H9 (cell line): Measurements from ENCODE around the gene CFAP157. TPM values are rescaled to one million over a fixed set of nuclear protein-coding genes. Genes with fewer than 3 reads are reported as not detected.

Source experiments
- DNase-seq: peaks from one replicate; pipeline ENCODE4 v3.0.0-alpha.2; 2017
- H2AFZ ChIP-seq: one replicate; pipeline ENCODE4 v1.6.1; 2013; ENCODE audit warnings: mild to moderate bottlenecking, low read length, control low read depth, moderate library complexity
- H2AK5ac ChIP-seq: 2 replicates; pipeline ENCODE4 v1.6.1; 2013; ENCODE audit warnings: low read length, control low read depth, mixed read lengths; ENCODE audit not compliant: insufficient read length
- H2BK120ac ChIP-seq: one replicate; pipeline ENCODE4 v1.6.1; 2013; ENCODE audit warnings: low read depth, mild to moderate bottlenecking, low read length, control low read depth, inconsistent platforms; ENCODE audit not compliant: poor library complexity, severe bottlenecking
- H2BK12ac ChIP-seq: 2 replicates; pipeline ENCODE4 v1.6.1; 2013; ENCODE audit warnings: low read length, control low read depth, mixed read lengths, low read depth; ENCODE audit not compliant: insufficient read length
- H2BK15ac ChIP-seq: 2 replicates; pipeline ENCODE4 v1.6.1; 2013; ENCODE audit warnings: low read depth, low read length, control low read depth
- H2BK20ac ChIP-seq: one replicate; pipeline ENCODE4 v1.6.1; 2013; ENCODE audit warnings: low read depth, mild to moderate bottlenecking, low read length, control low read depth, inconsistent platforms; ENCODE audit not compliant: poor library complexity, severe bottlenecking
- H2BK5ac ChIP-seq: 2 replicates; pipeline ENCODE4 v1.6.1; 2013; ENCODE audit warnings: low read length, control low read depth, mixed read lengths; ENCODE audit not compliant: insufficient read length
- H3K14ac ChIP-seq: 2 replicates; pipeline ENCODE4 v1.6.1; 2013; ENCODE audit warnings: low read length, control low read depth; ENCODE audit not compliant: insufficient read depth
- H3K18ac ChIP-seq: 2 replicates; pipeline ENCODE4 v1.6.1; 2013; ENCODE audit warnings: low read depth, mild to moderate bottlenecking, mixed read lengths, low read length, control low read depth; ENCODE audit not compliant: insufficient read length
- H3K23ac ChIP-seq: 2 replicates; pipeline ENCODE4 v1.6.1; 2013; ENCODE audit warnings: low read length, control low read depth, mixed read lengths, low read depth; ENCODE audit not compliant: insufficient read length
- H3K23me2 ChIP-seq: 2 replicates; pipeline ENCODE4 v1.6.1; 2013; ENCODE audit warnings: low read depth, mild to moderate bottlenecking, mixed read lengths, low read length, control low read depth; ENCODE audit not compliant: insufficient read length, poor library complexity, severe bottlenecking
- H3K27ac ChIP-seq: 2 replicates; pipeline ENCODE4 v1.5.1; 2013; ENCODE audit warnings: low read length, control low read depth, mixed read lengths, low read depth; ENCODE audit not compliant: insufficient read length
- H3K27me3 ChIP-seq: 2 replicates; pipeline ENCODE4 v1.6.1; 2013; ENCODE audit warnings: low read length, control low read depth, inconsistent platforms; ENCODE audit not compliant: insufficient read depth
- H3K4ac ChIP-seq: 2 replicates; pipeline ENCODE4 v1.6.1; 2013; ENCODE audit warnings: low read depth, mild to moderate bottlenecking, control low read depth, inconsistent platforms, low read length, moderate library complexity
- H3K4me1 ChIP-seq: 2 replicates; pipeline ENCODE4 v1.6.1; 2013; ENCODE audit warnings: low read length, control low read depth, inconsistent platforms; ENCODE audit not compliant: insufficient read depth
- H3K4me2 ChIP-seq: 2 replicates; pipeline ENCODE4 v1.6.1; 2013; ENCODE audit warnings: low read length, control low read depth, mixed read lengths; ENCODE audit not compliant: insufficient read length, insufficient read depth
- H3K56ac ChIP-seq: 2 replicates; pipeline ENCODE4 v1.6.1; 2013; ENCODE audit warnings: low read depth, mild to moderate bottlenecking, mixed read lengths, low read length, control low read depth; ENCODE audit not compliant: insufficient read length
- H3K79me1 ChIP-seq: 2 replicates; pipeline ENCODE4 v1.6.1; 2013; ENCODE audit warnings: low read depth, mild to moderate bottlenecking, moderate library complexity, low read length, control low read depth, inconsistent platforms; ENCODE audit not compliant: insufficient read depth, poor library complexity, severe bottlenecking
- H3K79me2 ChIP-seq: 2 replicates; pipeline ENCODE4 v1.6.1; 2013; ENCODE audit warnings: low read length, control low read depth, inconsistent platforms; ENCODE audit not compliant: insufficient read depth
- H3K9ac ChIP-seq: 2 replicates; pipeline ENCODE4 v1.6.1; 2013; ENCODE audit warnings: low read length, control low read depth, mixed read lengths; ENCODE audit not compliant: insufficient read length; ENCODE audit errors: extremely low read depth
- H3K9me3 ChIP-seq: one replicate; pipeline ENCODE4 v1.6.1; 2013; ENCODE audit warnings: low read depth, low read length, inconsistent platforms; ENCODE audit not compliant: control insufficient read depth
- H3T11ph ChIP-seq: one replicate; pipeline ENCODE4 v1.6.1; 2013; ENCODE audit warnings: mild to moderate bottlenecking, low read length, control low read depth, inconsistent platforms
- H4K20me1 ChIP-seq: one replicate; pipeline ENCODE4 v1.6.1; 2013; ENCODE audit not compliant: control insufficient read depth, insufficient read length, insufficient read depth
- H4K5ac ChIP-seq: 2 replicates; pipeline ENCODE4 v1.6.1; 2013; ENCODE audit warnings: low read depth, mild to moderate bottlenecking, mixed read lengths, low read length, control low read depth; ENCODE audit not compliant: insufficient read length
- H4K8ac ChIP-seq: replicated peaks from 2 replicates; pipeline ENCODE4 v1.6.1; 2013; ENCODE audit warnings: low read length, control low read depth, mixed read lengths, low read depth; ENCODE audit not compliant: insufficient read length
- H4K91ac ChIP-seq: 2 replicates; pipeline ENCODE4 v1.6.1; 2013; ENCODE audit warnings: low read depth, mild to moderate bottlenecking, moderate library complexity, mixed read lengths, low read length, control low read depth; ENCODE audit not compliant: insufficient read length
- H3K27ac Mint-ChIP-seq, 3 experiments: 2 replicates in 2 of 3; 3 replicates in 1 of 3; pipeline ENCODE4 v1.8.0; 2020 to 2021; ENCODE audit warnings: mixed read lengths in 3 of 3, mild to moderate bottlenecking in 1 of 3, moderate library complexity in 1 of 3
- H3K27me3 Mint-ChIP-seq: 2 replicates; pipeline ENCODE4 v1.8.0; 2021; ENCODE audit warnings: low read depth, mild to moderate bottlenecking, moderate library complexity, mixed read lengths
- H3K36me3 Mint-ChIP-seq, 3 experiments: 2 replicates in 2 of 3; 3 replicates in 1 of 3; pipeline ENCODE4 v1.8.0; 2020 to 2021; ENCODE audit warnings: low read depth in 3 of 3, mixed read lengths in 3 of 3; ENCODE audit not compliant: insufficient read depth in 1 of 3
- H3K4me1 Mint-ChIP-seq, 2 experiments: 2 replicates each; pipeline ENCODE4 v1.8.0; 2020; ENCODE audit warnings: mixed read lengths in 2 of 2
- H3K4me3 Mint-ChIP-seq, 2 experiments: 2 replicates in 1 of 2; 3 replicates in 1 of 2; pipeline ENCODE4 v1.8.0; 2020 to 2021; ENCODE audit warnings: mild to moderate bottlenecking in 2 of 2, mixed read lengths in 2 of 2, moderate library complexity in 1 of 2
- H3K9me3 Mint-ChIP-seq, 2 experiments: 2 replicates in 1 of 2; 3 replicates in 1 of 2; pipeline ENCODE4 v1.8.0; 2020; ENCODE audit warnings: mild to moderate bottlenecking in 2 of 2, mixed read lengths in 2 of 2, moderate library complexity in 1 of 2
- WGBS: extraction: QIAGEN DNeasy Blood & Tissue Kit; methylation state at CpG from one replicate; pipeline ENCODE4 v1.1.7; 2013; ENCODE audit warnings: missing lambda C conversion rate, low lambda C conversion rate, mixed read lengths; ENCODE audit not compliant: insufficient read length; ENCODE audit errors: extremely low coverage; 5-methylcytosine and 5-hydroxymethylcytosine counted together
- total RNA-seq: library from RNA; stranded (reverse); gene quantifications from 2 replicates; pipeline ENCODE4 v1.2.1, GENCODE V29; 2021
- TF ChIP-seq, protein P1 (sequence below): fragments of 200-600 bp; sonication (generic); conservative IDR thresholded peaks from 3 replicates; pipeline ENCODE4 v1.8.0; 2021; ENCODE audit warnings: antibody characterized with exemption, mild to moderate bottlenecking

CFAP157 gene
- total RNA-seq, 1 experiment from 2014 or later, result 0.22 TPM

DNA sequence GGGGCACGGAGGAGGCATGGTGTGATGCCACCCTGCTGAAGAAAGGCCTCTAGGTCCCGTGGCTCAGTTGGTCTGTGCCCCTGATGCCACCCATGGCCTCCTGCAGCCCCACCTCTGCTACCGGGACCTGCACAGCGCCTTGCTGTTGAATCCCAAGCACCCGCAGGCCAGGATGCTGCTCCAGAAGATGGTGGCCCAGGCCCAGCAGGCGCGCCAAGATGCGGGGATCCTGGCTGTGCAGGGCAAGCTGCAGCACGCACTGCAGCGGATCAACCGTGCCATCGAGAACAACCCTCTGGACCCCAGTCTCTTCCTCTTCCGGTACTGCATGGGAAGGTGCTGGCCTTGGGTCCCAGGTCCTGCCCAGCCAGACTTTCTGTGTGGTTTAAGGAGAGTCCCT is 16.2 kb downstream of the CFAP157 start:
- Histone ChIP-seq H2BK20ac (no peak overlapping the region), H2BK120ac (no peak overlapping the region), H3K4me1 (no peaks in the 10 kb centered on the region; the same call in 1 of the 2 replicates), H3K56ac (no peak overlapping the region), H2BK5ac (no peak overlapping the region), H3K23ac (no peak overlapping the region), H3K4ac (no peak overlapping the region), H3K14ac (no peak overlapping the region), H3K27me3 (no peaks in the 10 kb centered on the region), H3K27ac (no peak overlapping the region), H2AFZ (no peak overlapping the region), H3K79me1 (no peaks in the 10 kb centered on the region), H3K9ac (no peak overlapping the region), H3K4me2 (no peak overlapping the region), H2AK5ac (no peak overlapping the region), H4K8ac (no peak overlapping the region), H2BK12ac (no peak overlapping the region), H4K20me1 (no peaks in the 10 kb centered on the region), H3K79me2 (no peaks in the 10 kb centered on the region), H3K9me3 (no peaks in the 10 kb centered on the region), H2BK15ac (no peak overlapping the region), H3K23me2 (no peaks in the 10 kb centered on the region), H4K91ac (no peak overlapping the region), H4K5ac (no peak overlapping the region), H3K18ac (no peak overlapping the region), H3T11ph (no peak overlapping the region)
- Mint-ChIP-seq H3K4me3 (no peak overlapping the region), H3K27me3 (no peaks in the 10 kb centered on the region), H3K36me3 (no peaks in the 10 kb centered on the region), H3K4me1 (peaks cover 0 to 12% of the 10 kb centered on the region in 2 experiments; a peak in 3 of 4 replicates), H3K9me3 (no peaks in the 10 kb centered on the region; a peak in 1 of 5 replicates), H3K27ac (no peak overlapping the region)
- TF ChIP-seq, protein P1, sequence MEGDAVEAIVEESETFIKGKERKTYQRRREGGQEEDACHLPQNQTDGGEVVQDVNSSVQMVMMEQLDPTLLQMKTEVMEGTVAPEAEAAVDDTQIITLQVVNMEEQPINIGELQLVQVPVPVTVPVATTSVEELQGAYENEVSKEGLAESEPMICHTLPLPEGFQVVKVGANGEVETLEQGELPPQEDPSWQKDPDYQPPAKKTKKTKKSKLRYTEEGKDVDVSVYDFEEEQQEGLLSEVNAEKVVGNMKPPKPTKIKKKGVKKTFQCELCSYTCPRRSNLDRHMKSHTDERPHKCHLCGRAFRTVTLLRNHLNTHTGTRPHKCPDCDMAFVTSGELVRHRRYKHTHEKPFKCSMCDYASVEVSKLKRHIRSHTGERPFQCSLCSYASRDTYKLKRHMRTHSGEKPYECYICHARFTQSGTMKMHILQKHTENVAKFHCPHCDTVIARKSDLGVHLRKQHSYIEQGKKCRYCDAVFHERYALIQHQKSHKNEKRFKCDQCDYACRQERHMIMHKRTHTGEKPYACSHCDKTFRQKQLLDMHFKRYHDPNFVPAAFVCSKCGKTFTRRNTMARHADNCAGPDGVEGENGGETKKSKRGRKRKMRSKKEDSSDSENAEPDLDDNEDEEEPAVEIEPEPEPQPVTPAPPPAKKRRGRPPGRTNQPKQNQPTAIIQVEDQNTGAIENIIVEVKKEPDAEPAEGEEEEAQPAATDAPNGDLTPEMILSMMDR, result no peak
- DNase-seq, result no peak
- WGBS, result no CpG with 5 or more reads among the region's 13 CpGs
